ENCODE results near the gene LTF.

LTF gene

DNA sequence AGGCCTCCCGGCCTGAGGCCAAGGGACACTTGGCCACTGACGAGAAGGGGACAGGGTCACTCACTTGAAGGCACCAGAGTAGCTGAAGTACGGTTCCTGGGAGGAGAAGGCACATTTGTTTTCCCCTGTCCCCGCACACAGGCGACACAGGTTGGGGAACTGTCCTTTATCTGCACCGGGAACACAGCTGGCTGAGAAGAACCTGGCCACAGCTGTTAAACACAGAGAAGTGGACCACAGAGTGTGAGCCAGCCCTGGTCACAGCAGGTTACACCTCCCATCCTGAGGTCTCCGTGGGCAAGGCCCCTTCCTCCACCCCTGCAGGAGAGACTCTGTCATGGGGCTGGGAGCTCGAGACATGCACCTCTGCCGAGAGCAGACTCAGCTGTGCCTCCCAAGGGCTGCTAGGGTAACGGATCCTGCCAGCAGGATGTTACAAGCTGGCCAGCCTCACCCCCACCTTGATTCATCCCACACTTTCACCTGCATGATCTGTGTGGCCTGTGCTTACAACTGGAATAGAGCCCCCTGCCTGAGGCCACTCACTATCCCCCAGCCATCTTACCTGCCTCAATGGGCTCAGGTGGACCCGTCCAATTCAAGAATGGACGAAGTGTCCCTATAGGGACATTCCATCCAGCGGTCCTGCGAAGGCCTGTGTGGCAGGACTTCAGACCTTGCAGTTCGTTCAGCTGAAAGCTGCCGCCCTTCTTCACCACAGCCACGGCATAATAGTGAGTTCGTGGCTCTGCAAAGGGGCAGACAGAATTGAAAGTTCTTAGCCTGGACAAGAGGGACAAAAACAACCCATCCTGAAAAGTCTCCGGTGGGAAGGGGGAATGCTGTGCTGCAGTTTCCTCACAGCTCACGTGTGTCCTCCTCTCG lies 9.2 kb downstream of the LTF start:
- ChIA-PET POLR2A (no interaction called here), CTCF (no interaction called here)
- TF ChIP-seq FOXK2 (IDR thresholded peaks at IDR 0.05) (no peak), NFRKB (IDR thresholded peaks at IDR 0.05) (no peak), LEF1 (IDR thresholded peaks at IDR 0.05; ENCODE audit: borderline replicate concordance) (no peak), PKNOX1 (IDR thresholded peaks at IDR 0.05) (no peak), ELF4 (IDR thresholded peaks at IDR 0.05) (no peak), SUZ12 (IDR thresholded peaks at IDR 0.05) (no peak), SP1 (IDR thresholded peaks at IDR 0.05) (no peak)
- DNase-seq (ENCODE audit: extremely low spot score) = no peak

DNA sequence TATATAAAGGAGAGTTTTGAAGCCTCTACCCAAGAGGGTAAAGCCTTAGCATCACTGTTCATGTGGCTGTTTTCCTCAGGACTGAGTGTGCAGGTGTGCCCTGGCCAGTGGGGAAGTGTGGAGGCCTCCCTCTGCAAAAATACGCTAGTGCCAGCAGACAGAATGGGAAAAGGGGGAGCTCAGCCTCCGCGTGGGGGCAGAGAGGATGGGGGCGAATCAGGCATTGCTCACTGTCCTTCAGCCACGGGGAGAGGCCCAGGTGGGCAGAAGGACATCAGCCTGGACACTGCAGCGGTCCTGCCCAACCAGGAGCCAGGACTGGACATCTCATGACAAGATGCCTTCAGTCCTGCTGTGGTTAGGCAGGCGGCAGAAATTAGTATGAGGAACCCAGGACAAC lies 10.1 kb downstream of the LTF start:
- DNase-seq (ENCODE audit: extremely low spot score) = no peak
- ChIA-PET POLR2A (no interaction called here), CTCF (interaction anchor here (1.2 kb wide), 1 partner anchor 8 kb away, joined by 6 read pairs; no protein-coding TSS in a partner anchor)
- TF ChIP-seq FOXM1 (IDR thresholded peaks at IDR 0.05; ENCODE audit: borderline replicate concordance) (no peak), SP1 (IDR thresholded peaks at IDR 0.05) (no peak), LEF1 (IDR thresholded peaks at IDR 0.05; ENCODE audit: borderline replicate concordance) (no peak), PKNOX1 (IDR thresholded peaks at IDR 0.05) (no peak), ARNT (IDR thresholded peaks at IDR 0.05) (no peak)

DNA sequence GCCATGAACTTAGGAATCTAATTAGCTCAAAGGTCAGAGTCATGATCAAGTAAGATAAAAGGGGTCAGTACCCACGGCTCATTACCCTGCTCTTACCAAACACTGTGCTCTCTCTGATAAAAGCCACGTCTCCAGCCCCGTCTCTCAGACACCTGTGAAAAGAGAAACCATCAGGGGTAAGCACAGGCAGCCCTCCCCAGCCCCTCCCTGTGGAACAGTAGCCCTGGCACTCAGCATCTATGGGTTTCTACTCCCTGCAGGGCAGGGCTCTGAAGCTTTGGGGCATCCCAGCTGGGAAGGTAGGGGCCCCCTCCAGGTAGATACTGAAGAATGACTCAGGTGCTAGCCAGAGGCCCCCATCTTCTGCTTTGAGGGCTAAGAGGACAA lies 10.5 kb downstream of the LTF start:
- TF ChIP-seq NFRKB (IDR thresholded peaks at IDR 0.05) = no peak
- TF ChIP-seq CTBP1 (IDR thresholded peaks at IDR 0.05; ENCODE audit: borderline replicate concordance) = no peak
- no peak for TF ChIP-seq ELF4 (IDR thresholded peaks at IDR 0.05)
- TF ChIP-seq HDGF (IDR thresholded peaks at IDR 0.05; ENCODE audit: borderline replicate concordance) = no peak
- no peak for TF ChIP-seq L3MBTL2 (conservative IDR thresholded peaks at IDR 0.05)
- TF ChIP-seq SP1 (IDR thresholded peaks at IDR 0.05) = no peak
- no peak for TF ChIP-seq PKNOX1 (IDR thresholded peaks at IDR 0.05)
- TF ChIP-seq FOXM1 (IDR thresholded peaks at IDR 0.05; ENCODE audit: borderline replicate concordance) = no peak
- TF ChIP-seq LEF1 (IDR thresholded peaks at IDR 0.05; ENCODE audit: borderline replicate concordance) = no peak
- no peak for TF ChIP-seq FOXA1 (IDR thresholded peaks at IDR 0.05)
- TF ChIP-seq TARDBP (IDR thresholded peaks at IDR 0.05) = no peak
- no peak for TF ChIP-seq FOXK2 (IDR thresholded peaks at IDR 0.05)
- no peak for TF ChIP-seq ARNT (IDR thresholded peaks at IDR 0.05)
- TF ChIP-seq SUZ12 (IDR thresholded peaks at IDR 0.05) = no peak
- no peak for TF ChIP-seq ZNF384 (IDR thresholded peaks at IDR 0.05)
- TF ChIP-seq BHLHE40 (IDR thresholded peaks at IDR 0.05; ENCODE audit: borderline replicate concordance) = no peak
- no peak for DNase-seq (ENCODE audit: extremely low spot score)
- POLR2A ChIA-PET = no interaction called here
- CTCF ChIA-PET = interaction anchor here (1.2 kb wide), 1 partner anchor 8 kb away, joined by 6 read pairs; no protein-coding TSS in a partner anchor

DNA sequence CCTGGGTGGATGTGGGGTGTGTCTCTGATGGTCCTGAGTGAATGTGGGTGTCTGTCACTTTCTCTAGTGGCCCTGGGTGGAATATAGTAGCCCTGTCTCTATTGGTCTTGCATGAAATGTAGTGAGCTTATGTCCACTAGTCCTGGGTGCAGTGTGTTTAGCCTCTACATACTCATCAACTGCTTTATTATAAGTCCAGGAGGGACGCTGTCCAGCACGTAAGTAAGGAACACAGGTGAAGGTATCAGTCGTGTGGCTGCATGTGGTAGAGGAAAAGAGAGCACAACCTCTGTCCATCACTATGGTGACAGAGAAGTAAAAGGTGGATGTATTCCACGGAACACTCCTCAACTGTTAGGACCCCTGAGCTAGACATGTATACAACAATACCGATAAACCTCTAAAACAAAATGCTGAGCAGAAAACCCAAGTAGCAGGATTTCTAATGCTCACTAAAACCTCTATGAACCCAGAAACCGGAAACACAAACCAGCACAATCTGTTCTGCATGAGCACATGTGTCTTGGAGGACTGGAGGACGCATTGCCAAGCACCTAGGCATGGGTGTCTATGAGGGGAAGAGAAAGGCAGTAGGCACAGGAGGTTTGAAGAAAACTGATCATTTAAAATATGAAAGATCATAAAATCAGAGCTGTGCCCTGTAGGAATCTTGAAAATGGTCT lies 11.0 kb downstream of the LTF start:
- ChIA-PET POLR2A (no interaction called here), CTCF (interaction anchor here (1.2 kb wide), 1 partner anchor 9 kb away, joined by 6 read pairs; no protein-coding TSS in a partner anchor)
- DNase-seq (ENCODE audit: extremely low spot score) = no peak
- TF ChIP-seq NFRKB (IDR thresholded peaks at IDR 0.05) = no peak
- no peak for TF ChIP-seq PKNOX1 (IDR thresholded peaks at IDR 0.05)
- TF ChIP-seq SUZ12 (IDR thresholded peaks at IDR 0.05) = no peak
- no peak for TF ChIP-seq TARDBP (IDR thresholded peaks at IDR 0.05)
- no peak for TF ChIP-seq HDGF (IDR thresholded peaks at IDR 0.05; ENCODE audit: borderline replicate concordance)
- no peak for TF ChIP-seq ELF4 (IDR thresholded peaks at IDR 0.05)
- no peak for TF ChIP-seq LEF1 (IDR thresholded peaks at IDR 0.05; ENCODE audit: borderline replicate concordance)
- no peak for TF ChIP-seq FOXM1 (IDR thresholded peaks at IDR 0.05; ENCODE audit: borderline replicate concordance)
- no peak for TF ChIP-seq FOXA1 (IDR thresholded peaks at IDR 0.05)
- TF ChIP-seq SP1 (IDR thresholded peaks at IDR 0.05) = no peak
- no peak for TF ChIP-seq ZNF384 (IDR thresholded peaks at IDR 0.05)
- no peak for TF ChIP-seq ARNT (IDR thresholded peaks at IDR 0.05)
- no peak for TF ChIP-seq BHLHE40 (IDR thresholded peaks at IDR 0.05; ENCODE audit: borderline replicate concordance)
- TF ChIP-seq CTBP1 (IDR thresholded peaks at IDR 0.05; ENCODE audit: borderline replicate concordance) = no peak
- no peak for TF ChIP-seq FOXK2 (IDR thresholded peaks at IDR 0.05)
- no peak for TF ChIP-seq L3MBTL2 (conservative IDR thresholded peaks at IDR 0.05)

- DNase-seq (ENCODE audit: extremely low spot score) = peak; percentile 56
- ChIA-PET POLR2A (no interaction called here), CTCF (interaction anchor here (0.5 to 1.4 kb wide), 10 partner anchors 10 to 38 kb away, joined by 3 to 8 read pairs (median 4); no protein-coding TSS in a partner anchor)
- TF ChIP-seq HDGF (IDR thresholded peaks at IDR 0.05; ENCODE audit: borderline replicate concordance) (no peak), L3MBTL2 (conservative IDR thresholded peaks at IDR 0.05) (no peak), FOXA1 (IDR thresholded peaks at IDR 0.05) (no peak), SUZ12 (IDR thresholded peaks at IDR 0.05) (no peak), SP1 (IDR thresholded peaks at IDR 0.05) (no peak), FOXM1 (IDR thresholded peaks at IDR 0.05; ENCODE audit: borderline replicate concordance) (no peak), CTBP1 (IDR thresholded peaks at IDR 0.05; ENCODE audit: borderline replicate concordance) (no peak), ELF4 (IDR thresholded peaks at IDR 0.05) (no peak), ZNF384 (IDR thresholded peaks at IDR 0.05) (no peak), BHLHE40 (IDR thresholded peaks at IDR 0.05; ENCODE audit: borderline replicate concordance) (no peak), TARDBP (IDR thresholded peaks at IDR 0.05) (no peak), PKNOX1 (IDR thresholded peaks at IDR 0.05) (no peak), LEF1 (IDR thresholded peaks at IDR 0.05; ENCODE audit: borderline replicate concordance) (no peak), FOXK2 (IDR thresholded peaks at IDR 0.05) (no peak), NFRKB (IDR thresholded peaks at IDR 0.05) (no peak)
These were observed 14.8 kb downstream of the LTF start for GRCh38 chr3:46449755-46450552.
